HepG2 (cell line): ENCODE data around the gene SELENOV. TPM values are rescaled to one million over a fixed set of nuclear protein-coding genes. Genes with fewer than 3 reads are reported as not detected.

ENCODE experiments used
- CENPBD1 ChIP-seq: sonication (generic); formaldehyde crosslinking; IDR thresholded peaks from 2 replicates; pipeline ENCODE4 v1.8.0; 2022; ENCODE audit warnings: missing genetic modification reagents, low read depth, mild to moderate bottlenecking, borderline replicate concordance
- HNRNPLL ChIP-seq: fragments of 200-400 bp; formaldehyde crosslinking; IDR thresholded peaks from 2 replicates; pipeline ENCODE4 v1.6.1; 2017; ENCODE audit warnings: mild to moderate bottlenecking, low read depth, low read length; ENCODE audit not compliant: poor library complexity, severe bottlenecking
- ISX ChIP-seq: sonication (generic); formaldehyde crosslinking; conservative IDR thresholded peaks from 2 replicates; pipeline ENCODE4 v1.5.0; 2020; ENCODE audit warnings: missing genetic modification reagents
- MZF1 ChIP-seq: sonication (generic); formaldehyde crosslinking; IDR thresholded peaks from 2 replicates; pipeline ENCODE4 v1.8.1; 2023; ENCODE audit warnings: mild to moderate bottlenecking, missing genetic modification reagents, borderline replicate concordance
- PREB ChIP-seq: sonication (generic); formaldehyde crosslinking; IDR thresholded peaks from 2 replicates; pipeline ENCODE4 v1.4.0; 2020; ENCODE audit warnings: missing genetic modification reagents
- REST ChIP-seq, 2 experiments: IDR thresholded peaks; 2 replicates each; pipeline ENCODE4 v1.6.1; 2011 to 2012; ENCODE audit warnings: low read length in 2 of 2, borderline replicate concordance in 1 of 2, low read depth in 1 of 2, mild to moderate bottlenecking in 1 of 2, moderate library complexity in 1 of 2
- SAP130 ChIP-seq: IDR thresholded peaks from 2 replicates; pipeline ENCODE4 v1.6.1; 2016; ENCODE audit warnings: low read depth
- TFE3 ChIP-seq: IDR thresholded peaks from 2 replicates; pipeline ENCODE4 v1.6.1; 2016
- TGIF2 ChIP-seq: IDR thresholded peaks from 2 replicates; pipeline ENCODE4 v1.6.1; 2016; ENCODE audit warnings: control low read depth, missing compliant biosample characterization
- ZBTB40 ChIP-seq, 2 experiments: fragments of 450-650 bp in 1 of 2; sonication (generic) in 1 of 2; formaldehyde crosslinking in 1 of 2; IDR thresholded peaks; 2 replicates each; pipeline versions ENCODE4 v1.6.1 to v1.8.0; 2016 to 2022; ENCODE audit warnings: antibody characterized with exemption in 1 of 2, mild to moderate bottlenecking in 1 of 2, missing genetic modification reagents in 1 of 2
- ZNF501 ChIP-seq: sonication (generic); formaldehyde crosslinking; IDR thresholded peaks from 2 replicates; pipeline ENCODE4 v1.5.1; 2020; ENCODE audit warnings: mild to moderate bottlenecking, moderate library complexity, missing genetic modification reagents
- ZNF598 ChIP-seq: sonication (generic); formaldehyde crosslinking; IDR thresholded peaks from 2 replicates; pipeline ENCODE4 v1.5.1; 2020; ENCODE audit warnings: mild to moderate bottlenecking, missing genetic modification reagents, borderline replicate concordance
- polyA plus RNA-seq, 8 experiments: library from polyadenylated mRNA; depleted of rRNA in 3 of 8; stranded (reverse) in 7 of 8; unstranded in 1 of 8; fragments of >200 nt; fragmentation: Illumina TruSeq in 4 of 8; extraction: Trizol in 4 of 8; gene quantifications; 2 replicates each; pipeline versions ENCODE4 v1.2.1 to v1.2.3, GENCODE V29; 2011 to 2016; ENCODE audit warnings: low read depth in 4 of 8, missing spikeins in 1 of 8, mixed read lengths in 1 of 8; ENCODE audit not compliant: insufficient read depth in 1 of 8
- total RNA-seq, 5 experiments: library from RNA; depleted of rRNA; stranded (reverse); fragments of >200 nt; fragmentation: Illumina TruSeq; extraction: Trizol; gene quantifications; 2 replicates each; pipeline ENCODE4 v1.2.3, GENCODE V29; 2016; ENCODE audit warnings: low read depth in 1 of 5

SELENOV gene
- total and polyA plus RNA-seq, 2 of the 13 experiments (the other 11 are each of a cell fraction or from before 2014, with no cell fraction given), result not detected

- TF ChIP-seq ZBTB40 (IDR thresholded peaks at IDR 0.05), result no peak
- no peak for TF ChIP-seq ZBTB40 (CRISPR knock-in tag; IDR thresholded peaks at IDR 0.05)
- no peak for TF ChIP-seq HNRNPLL
- no peak for TF ChIP-seq MZF1 (CRISPR knock-in tag)
- TF ChIP-seq REST (IDR thresholded peaks at IDR 0.05; ENCODE audit: borderline replicate concordance in 1 of 2, low read depth in 1 of 2, low read length in 2 of 2), result no peak
- no peak for TF ChIP-seq TFE3 (CRISPR knock-in tag)
- no peak for TF ChIP-seq CENPBD1 (CRISPR knock-in tag)
- no peak for TF ChIP-seq PREB (CRISPR knock-in tag)
- TF ChIP-seq ISX (CRISPR knock-in tag), result no peak
- TF ChIP-seq TGIF2 (CRISPR knock-in tag), result no peak
- no peak for TF ChIP-seq SAP130
- 0 out of 2 replicates have a peak, but pooled peaks have one; percentile 10 for TF ChIP-seq ZNF501 (CRISPR knock-in tag)
- 0 out of 2 replicates have a peak, but pooled peaks have one; percentile 31 for TF ChIP-seq ZNF598
These were observed 7.1 kb upstream of the SELENOV start (continued) for GRCh38 chr19:39507715-39508364.
